ENCODE data around the gene FOXE1. TPM values are rescaled to one million over a fixed set of nuclear protein-coding genes. Genes with fewer than 3 reads are reported as not detected.

The FOXE1 gene
- total RNA-seq, 1 donor from 2014 or later = not detected

DNA sequence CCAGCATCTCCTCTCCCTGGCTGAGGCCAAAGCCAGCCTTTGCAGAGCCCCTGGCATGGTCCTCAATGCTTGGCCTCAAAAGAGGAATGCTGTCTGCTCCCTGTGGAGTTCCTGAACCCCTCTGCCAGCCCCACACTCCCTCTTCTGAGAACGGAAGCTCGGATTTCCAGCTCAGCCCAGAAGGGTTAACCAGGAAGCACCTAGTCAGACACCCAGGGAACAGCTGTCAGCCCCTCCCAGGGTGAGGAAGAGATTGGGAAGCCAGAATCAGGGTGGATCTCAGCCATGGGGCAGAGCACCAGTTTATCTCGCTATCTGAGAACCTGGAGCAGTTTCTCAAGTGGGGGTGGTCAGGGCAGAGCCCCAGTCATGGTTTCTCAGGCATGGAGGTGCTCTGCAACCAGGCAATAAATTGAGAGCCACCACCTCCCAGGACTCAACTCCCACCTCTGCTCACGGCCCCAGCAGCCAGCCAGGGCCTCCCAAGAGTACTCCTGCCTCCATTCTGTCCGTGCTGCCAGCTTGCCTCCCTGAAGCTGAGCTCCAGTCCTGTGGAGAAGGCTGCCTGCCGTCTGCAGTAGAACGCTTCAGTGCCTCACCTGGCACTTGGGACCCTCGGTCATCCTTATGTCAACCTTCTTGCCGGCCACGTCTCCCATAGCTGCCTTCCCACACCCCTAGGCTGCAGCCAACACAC is 7.6 kb downstream of the FOXE1 start:
- intact Hi-C loops (cut with DNase I) = no loop called here
- Histone ChIP-seq H3K36me3 (no peaks in the 10 kb centered on the region), H3K27ac (no peak overlapping the region), H3K27me3 (no peaks in the 10 kb centered on the region), H3K9me3 (peaks cover 0 to 6% of the 10 kb centered on the region in 2 donors), H3K4me3 (no peak overlapping the region), H3K4me1 (no peaks in the 10 kb centered on the region)
- TF ChIP-seq CTCF (IDR thresholded peaks at IDR 0.05) = no peak
- no peak for DNase-seq (ENCODE audit: low spot score in 2 of 2)

DNA sequence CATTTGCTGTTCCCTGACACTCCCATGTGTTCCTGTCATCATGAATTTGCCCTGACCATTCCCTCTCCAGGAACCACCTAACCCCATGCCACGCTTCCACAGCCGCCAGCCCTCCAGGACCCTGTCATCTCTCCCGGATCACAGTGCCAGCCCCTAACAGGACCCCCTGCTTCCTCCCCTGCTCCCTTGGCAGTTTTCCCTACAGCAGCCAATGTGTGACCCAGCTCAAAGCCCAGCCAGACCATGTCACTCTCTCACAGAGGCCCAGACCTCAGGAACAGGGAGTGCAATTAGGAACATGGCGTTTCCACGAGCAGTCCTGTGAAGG is 8.1 kb downstream of the FOXE1 start:
- H3K27ac ChIP-seq = no peak overlapping the region
- TF ChIP-seq CTCF (IDR thresholded peaks at IDR 0.05) = no peak
- intact Hi-C loops (cut with DNase I) = no loop called here
- peaks cover 2 to 11% of the 10 kb centered on the region in 2 donors for H3K9me3 ChIP-seq
- no peak overlapping the region for H3K4me3 ChIP-seq
- H3K27me3 ChIP-seq = no peaks in the 10 kb centered on the region
- no peaks in the 10 kb centered on the region for H3K4me1 ChIP-seq
- DNase-seq (ENCODE audit: low spot score in 2 of 2) = no peak
- H3K36me3 ChIP-seq = no peaks in the 10 kb centered on the region

DNA sequence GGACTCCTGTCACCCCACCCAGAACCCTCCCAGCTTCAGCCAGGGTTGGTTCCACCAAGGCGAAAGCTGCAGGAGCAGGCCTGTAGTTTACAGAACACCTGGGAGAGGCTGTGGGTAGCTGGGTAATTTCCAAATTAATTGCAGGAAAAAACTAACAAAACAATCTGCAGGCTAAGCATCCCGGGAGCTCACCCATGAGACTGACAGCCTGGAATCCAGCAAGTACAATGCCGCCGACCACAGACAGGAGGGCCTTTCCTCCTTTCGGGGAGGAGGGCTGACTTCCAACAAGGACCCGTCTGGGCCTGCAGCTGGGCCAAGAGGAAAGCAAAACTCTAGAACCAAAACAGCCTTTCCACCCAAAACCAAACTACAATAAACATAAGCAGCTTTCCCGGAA is 10.3 kb downstream of the FOXE1 start:
- H3K27me3 ChIP-seq = no peaks in the 10 kb centered on the region
- H3K36me3 ChIP-seq = no peaks in the 10 kb centered on the region
- H3K9me3 ChIP-seq = peaks cover 5 to 24% of the 10 kb centered on the region in 2 donors
- TF ChIP-seq CTCF (IDR thresholded peaks at IDR 0.05) = no peak
- no peak overlapping the region for H3K27ac ChIP-seq
- intact Hi-C loops (cut with DNase I) = no loop called here
- H3K4me1 ChIP-seq = no peaks in the 10 kb centered on the region
- DNase-seq (ENCODE audit: low spot score in 2 of 2) = no peak
- H3K4me3 ChIP-seq = no peak overlapping the region

DNA sequence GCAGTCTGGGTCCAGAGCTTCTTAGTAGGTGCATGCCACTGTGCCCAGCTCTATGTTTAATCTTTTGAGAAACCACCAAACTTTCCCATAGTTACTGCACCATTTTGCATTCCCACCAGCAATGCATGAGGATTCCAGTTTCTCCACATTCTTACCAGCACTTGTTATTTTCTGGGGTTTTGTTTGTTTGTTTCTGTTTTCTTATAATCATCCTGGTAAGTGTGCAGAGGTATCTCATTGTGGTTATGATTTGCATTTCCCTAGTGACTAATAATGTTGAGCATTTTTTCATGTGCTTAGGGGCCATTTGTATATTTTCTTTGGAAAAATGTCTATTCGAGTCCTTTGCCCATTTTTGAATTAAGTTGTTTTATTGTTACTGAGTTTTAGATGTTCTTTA is 11.4 kb downstream of the FOXE1 start:
- TF ChIP-seq CTCF (IDR thresholded peaks at IDR 0.05) = no peak
- H3K4me3 ChIP-seq = no peak overlapping the region
- H3K27ac ChIP-seq = no peak overlapping the region
- no peak for DNase-seq (ENCODE audit: low spot score in 2 of 2)
- H3K9me3 ChIP-seq = peaks cover 5 to 24% of the 10 kb centered on the region in 2 donors
- no peaks in the 10 kb centered on the region for H3K36me3 ChIP-seq
- H3K4me1 ChIP-seq = no peaks in the 10 kb centered on the region
- intact Hi-C loops (cut with DNase I) = no loop called here
- H3K27me3 ChIP-seq = no peaks in the 10 kb centered on the region

- intact Hi-C loops (cut with DNase I) = no loop called here
- DNase-seq (ENCODE audit: low spot score in 2 of 2) = no peak
- Histone ChIP-seq H3K9me3 (peaks cover 5 to 24% of the 10 kb centered on the region in 2 donors), H3K27me3 (no peaks in the 10 kb centered on the region), H3K36me3 (no peaks in the 10 kb centered on the region), H3K4me3 (no peak overlapping the region), H3K4me1 (no peaks in the 10 kb centered on the region), H3K27ac (no peak overlapping the region)
- TF ChIP-seq CTCF (IDR thresholded peaks at IDR 0.05) = no peak
These were observed 13.3 kb downstream of the FOXE1 start for GRCh38 chr9:97866300-97866699.

GRCh38 chr9:97866848-97867247 is 13.8 kb downstream of the FOXE1 start:
- TF ChIP-seq CTCF (IDR thresholded peaks at IDR 0.05) = no peak
- intact Hi-C loops (cut with DNase I) = no loop called here
- Histone ChIP-seq H3K27me3 (no peaks in the 10 kb centered on the region), H3K9me3 (peaks cover 5 to 24% of the 10 kb centered on the region in 2 donors), H3K4me1 (no peaks in the 10 kb centered on the region), H3K27ac (no peak overlapping the region), H3K4me3 (no peak overlapping the region), H3K36me3 (no peaks in the 10 kb centered on the region)
- no peak for DNase-seq (ENCODE audit: low spot score in 2 of 2)

All from ascending aorta (tissue), 2 donors.